T-helper 2 cell treated with Interferon-gamma antibody and Interleukin-4, amounts not matched to agents 100 ng/mL and 5 ng/mL, for 36 hours (primary cell): Measurements from ENCODE around the gene DBF4B. TPM values are rescaled to one million over a fixed set of nuclear protein-coding genes. Genes with fewer than 3 reads are reported as not detected.

Source experiments
- intact Hi-C: fragments of 100-400 bp; cut with micrococcal nuclease; formaldehyde crosslinking; loops from one replicate; pipeline ENCODE4 v1.15.1; 2023
- total RNA-seq: library from RNA; stranded (reverse); gene quantifications from 2 replicates; pipeline ENCODE4 v1.2.3, GENCODE V29; 2022

DBF4B gene
- total RNA-seq, 1 donor from 2014 or later = 27.4 TPM

DNA sequence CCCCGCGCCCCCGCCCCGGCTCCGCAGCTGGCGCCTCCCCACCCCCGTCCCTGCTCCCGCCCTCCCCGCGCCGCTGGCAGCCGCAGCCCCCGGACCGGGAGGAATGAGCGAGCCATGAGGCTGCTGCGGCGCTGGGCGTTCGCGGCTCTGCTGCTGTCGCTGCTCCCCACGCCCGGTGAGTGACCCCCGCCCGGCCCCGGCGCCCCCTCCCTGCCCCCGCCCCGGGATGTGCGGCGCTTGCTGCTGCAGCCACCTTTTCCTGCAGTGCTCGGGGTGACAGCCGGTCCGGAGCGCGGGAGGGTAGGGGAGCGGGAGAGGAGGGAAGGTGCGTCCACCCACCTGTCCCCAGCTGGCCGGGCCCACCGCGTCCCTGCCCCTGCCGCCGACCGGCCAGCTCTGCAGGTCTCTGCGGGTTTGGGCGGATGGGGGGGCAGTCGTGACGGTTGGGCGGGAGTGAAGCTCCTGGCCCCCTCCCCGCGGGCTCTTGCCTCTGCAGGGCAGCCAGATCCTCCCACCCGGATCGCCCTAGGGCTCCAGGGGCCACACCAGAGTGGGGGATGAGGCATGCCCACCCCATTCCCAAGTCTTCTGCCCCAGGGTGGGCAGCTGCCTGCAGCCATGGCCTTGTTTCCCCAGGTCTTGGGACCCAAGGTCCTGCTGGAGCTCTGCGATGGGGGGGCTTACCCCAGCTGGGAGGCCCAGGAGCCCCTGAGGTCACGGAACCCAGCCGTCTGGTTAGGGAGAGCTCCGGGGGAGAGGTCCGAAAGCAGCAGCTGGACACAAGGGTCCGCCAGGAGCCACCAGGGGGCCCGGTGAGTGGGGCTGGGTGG lies 50.8 kb downstream of the DBF4B start:
- intact Hi-C loops = no loop called here

DNA sequence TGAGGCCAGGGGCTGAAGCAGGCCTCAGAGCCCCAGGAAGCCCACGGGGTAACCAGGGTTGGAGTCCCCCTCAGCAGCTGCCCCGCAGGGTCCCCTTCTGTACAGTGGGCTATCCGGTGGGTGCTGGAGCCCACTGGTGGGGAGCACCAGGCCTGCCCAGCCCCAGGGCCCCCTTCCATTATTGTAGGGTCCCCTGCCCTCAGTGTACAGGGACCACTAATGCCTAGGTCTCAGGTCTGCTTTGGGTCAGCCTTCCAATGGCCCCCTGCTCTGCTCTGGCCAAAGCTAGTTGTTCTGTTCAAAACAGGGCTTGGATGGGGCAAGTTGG lies 51.4 kb downstream of the DBF4B start:
- intact Hi-C loops = no loop called here

GRCh38 chr17:44760474-44761308 lies 52.2 kb downstream of the DBF4B start:
- intact Hi-C loops = no loop called here

DNA sequence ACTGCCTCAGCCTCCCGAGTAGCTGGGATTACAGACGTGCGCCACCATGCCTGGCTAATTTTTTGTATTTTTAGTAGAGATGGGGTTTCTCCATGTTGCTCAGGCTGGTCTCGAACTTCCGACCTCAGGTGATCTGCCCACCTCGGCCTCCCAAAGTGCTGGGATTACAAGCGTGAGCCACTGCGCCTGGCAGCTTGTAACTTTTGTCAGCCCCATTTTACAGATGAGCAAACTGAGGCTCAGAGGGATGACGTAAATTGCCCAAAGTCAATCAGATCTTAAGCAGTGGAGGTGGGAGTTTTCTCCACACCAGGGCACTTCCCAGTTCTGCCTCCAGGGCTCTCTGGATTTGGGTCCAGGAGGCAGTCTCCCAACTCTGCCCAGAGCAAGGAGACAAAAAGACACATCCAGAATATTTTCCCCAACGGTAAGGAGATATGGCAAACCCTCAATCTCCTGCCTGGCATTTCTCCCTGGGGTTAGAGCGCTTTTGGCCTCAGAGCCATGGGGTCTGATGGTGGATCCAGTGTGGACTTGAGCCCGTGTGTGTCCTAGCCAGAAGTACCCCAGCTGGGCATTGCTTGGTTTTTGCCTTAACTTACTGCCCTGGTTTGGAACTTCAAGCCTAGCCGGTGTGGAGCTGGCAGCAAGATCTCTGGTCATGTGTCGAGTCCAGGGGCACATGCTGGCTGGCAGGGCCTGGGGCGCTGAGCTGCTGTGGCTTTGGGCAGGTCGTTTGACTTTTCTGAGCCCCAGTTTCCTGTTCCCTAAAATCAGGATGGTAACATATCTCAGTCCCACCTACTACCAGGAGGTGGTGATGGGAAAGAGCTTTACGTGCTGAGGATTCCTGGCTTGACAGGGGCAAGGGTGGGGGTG lies 53.7 kb downstream of the DBF4B start:
- intact Hi-C loops = no loop called here

DNA sequence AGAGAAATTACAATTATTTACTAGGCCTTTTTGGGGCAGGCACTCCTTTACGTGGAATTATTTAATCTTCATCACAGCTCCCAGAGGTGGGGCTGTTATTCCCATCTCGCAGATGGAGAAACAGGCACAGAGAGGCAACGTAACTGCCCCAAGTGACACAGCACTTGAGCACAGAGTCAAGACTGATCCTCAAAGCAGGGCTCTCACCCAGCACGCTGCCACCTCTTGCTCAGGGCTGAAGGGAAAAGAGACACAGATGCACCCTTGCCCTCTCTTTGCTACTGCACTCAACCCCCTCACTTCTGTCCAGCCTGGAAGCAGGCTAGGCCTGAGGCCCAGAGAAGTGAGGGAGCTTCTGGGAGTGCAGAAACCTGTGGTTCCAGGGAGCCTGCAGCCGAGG lies 54.7 kb downstream of the DBF4B start:
- intact Hi-C loops = no loop called here

- intact Hi-C loops = no loop called here
Measured at GRCh38 chr17:44765965-44766364, 57.5 kb downstream of the DBF4B start.

DNA sequence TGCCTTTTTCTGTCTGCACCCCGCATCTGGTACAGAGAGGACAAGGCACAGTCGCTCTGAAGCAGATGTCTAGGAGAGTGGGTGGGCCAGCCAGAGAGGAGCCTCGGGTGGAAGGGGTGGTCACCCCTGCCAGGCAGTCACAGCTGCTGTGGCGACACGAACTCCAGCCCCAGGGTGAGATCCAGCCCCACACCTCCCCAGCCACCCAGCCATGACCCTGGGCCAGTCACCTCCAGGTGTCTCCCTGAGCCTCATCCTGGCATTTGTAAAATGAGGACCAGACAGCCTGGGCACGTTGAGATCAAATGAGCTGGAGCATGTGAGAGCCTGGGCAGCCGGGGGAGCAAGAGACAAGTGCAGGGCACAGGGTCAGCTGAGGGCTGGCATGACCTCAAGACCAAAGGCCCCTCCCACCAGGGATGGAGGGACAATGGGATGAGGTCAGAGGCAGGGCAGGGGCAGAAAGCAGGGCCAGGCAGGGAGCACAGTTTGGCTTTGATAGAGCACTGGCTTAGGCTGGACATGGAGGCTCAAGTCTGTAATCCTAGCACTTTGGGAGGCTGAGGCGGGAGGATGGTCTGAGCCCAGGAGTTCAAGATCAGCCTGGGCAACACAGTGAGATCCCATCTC lies 58.1 kb downstream of the DBF4B start:
- intact Hi-C loops = no loop called here

GRCh38 chr17:44767493-44767892 lies 59.0 kb downstream of the DBF4B start:
- intact Hi-C loops = no loop called here

GRCh38 chr17:44768505-44769142 lies 60.2 kb downstream of the DBF4B start:
- intact Hi-C loops = no loop called here

DNA sequence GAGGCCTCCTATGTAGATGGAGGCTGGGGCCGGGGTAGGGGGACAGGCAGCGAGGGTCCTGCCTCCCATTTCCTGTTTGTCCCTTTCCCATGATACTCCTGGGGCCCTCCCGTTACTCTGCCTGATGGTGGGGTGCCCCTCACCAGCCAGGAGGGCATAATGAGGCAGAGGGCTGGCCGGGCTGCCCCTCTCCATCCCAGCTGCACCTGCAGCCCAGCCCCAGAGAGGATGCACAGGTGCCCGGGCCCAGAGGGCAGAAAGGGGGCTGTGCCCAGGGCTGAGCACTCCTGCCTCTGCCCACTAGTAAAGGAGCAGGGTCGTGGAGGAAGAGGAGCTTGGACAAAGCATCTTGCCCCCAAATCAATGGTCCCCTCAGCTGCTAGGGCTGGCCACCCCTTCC lies 60.8 kb downstream of the DBF4B start:
- intact Hi-C loops = no loop called here

- intact Hi-C loops = no loop called here
Measured at GRCh38 chr17:44769647-44770084, 61.2 kb downstream of the DBF4B start.

DNA sequence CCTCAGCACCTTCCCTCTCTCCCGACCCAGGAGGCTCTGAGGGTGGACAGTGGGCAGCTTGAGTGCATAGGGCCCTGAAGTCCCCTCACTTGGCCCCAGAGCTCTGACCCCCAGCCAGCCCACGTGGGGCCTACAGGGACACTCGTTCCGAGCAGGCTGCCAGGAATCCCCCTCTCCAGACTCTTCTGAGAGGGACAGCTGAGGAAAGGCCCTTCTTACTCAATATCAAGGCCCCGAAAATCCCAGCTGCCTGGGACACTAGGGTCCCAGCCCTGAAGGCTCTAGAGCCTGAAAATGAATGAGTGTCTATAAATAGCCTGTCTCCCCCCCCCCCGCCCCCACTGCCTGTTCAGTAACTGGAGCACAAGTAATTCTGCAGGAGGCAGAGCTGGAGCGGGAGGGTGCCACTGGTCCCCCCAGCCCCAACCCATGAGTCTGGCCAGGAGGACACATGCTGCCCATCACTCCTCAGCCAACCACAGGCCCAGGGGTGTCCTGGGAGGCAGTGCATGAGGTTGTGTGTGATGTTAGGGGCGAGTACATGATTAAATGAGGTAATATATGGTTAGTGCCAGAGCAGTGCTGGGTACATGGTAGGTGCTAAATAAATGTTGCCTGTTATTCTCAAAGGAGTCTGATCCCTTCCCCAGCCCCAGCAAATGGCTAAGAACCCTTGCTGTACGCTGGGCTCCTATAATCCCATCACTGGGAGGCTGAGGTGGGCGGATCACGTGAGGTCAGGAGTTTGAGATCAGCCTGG lies 61.9 kb downstream of the DBF4B start:
- intact Hi-C loops = no loop called here

DNA sequence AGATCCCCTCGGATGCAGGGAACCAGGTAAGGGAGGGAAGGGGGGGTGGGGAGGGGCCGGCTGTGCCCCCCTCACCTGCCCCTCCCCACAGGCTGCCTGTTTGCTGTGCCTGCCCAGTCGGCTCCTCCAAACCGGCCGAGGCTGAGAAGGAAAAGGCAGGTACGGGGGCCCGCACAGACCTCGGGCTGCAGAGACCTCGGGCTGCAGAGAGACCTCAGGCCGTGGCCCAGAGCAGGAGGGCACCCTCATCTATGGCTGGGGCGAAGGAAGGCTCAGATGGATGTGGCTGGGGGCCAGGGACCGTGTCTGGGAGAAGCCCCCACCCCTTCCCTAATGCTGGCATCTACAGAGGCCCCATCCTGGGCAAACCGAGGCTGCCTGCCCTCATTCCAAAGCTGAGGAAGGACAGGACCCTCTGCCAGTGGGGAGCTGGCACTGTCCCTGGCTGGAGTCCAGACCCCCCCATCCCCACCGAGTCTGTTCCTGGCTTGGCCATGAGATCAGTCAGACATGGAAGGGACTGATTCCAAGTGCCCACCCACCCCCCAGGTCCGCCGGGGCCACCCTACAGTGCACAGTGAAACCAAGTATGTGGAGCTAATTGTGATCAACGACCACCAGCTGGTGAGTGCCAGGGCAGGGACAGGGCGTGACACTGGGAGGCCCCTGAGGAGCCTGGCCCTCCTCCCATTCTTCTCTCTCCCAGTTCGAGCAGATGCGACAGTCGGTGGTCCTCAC lies 64.0 kb downstream of the DBF4B start:
- intact Hi-C loops = no loop called here

GRCh38 chr17:44773140-44773539 lies 64.7 kb downstream of the DBF4B start:
- intact Hi-C loops = no loop called here

DNA sequence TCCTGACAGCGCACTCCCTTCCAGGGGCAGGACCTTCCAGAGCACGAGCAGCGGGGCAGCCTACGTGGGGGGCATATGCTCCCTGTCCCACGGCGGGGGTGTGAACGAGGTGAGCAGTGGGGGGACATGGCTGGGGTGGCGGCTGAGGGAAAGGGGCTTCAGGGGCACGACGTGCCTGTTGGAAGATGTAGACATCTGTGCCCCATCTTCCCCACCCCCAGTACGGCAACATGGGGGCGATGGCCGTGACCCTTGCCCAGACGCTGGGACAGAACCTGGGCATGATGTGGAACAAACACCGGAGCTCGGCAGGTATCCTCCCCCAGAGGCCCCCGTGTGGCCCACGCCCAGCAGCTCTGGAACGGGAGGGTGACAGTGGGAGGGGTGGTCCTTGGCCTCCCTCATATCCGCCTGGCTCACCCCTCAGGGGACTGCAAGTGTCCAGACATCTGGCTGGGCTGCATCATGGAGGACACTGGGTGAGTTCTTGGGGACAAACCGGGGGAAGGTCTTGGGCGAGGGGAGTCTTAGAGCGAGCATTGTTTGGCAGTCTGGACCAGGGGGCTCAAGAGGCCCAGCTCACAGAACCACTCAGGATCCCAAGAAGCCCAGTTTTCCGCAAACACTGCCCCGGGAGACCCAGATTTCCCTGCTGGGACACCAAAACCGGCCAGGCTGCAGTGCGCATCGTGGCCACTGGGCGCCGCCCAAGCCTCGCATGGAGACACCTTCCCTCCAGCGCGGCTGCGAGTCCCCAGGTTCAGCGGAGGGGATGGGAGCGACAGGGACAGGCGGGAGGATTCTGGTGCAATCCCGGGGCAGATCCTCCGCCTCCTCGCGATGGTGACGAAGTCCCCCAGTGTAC lies 66.0 kb downstream of the DBF4B start:
- intact Hi-C loops = loop anchor here (1.0 to 5.0 kb wide), 5 partner anchors 91 to 358 kb away; partner anchors contain the start of genes C1QL1, NMT1 and PLCD3

DNA sequence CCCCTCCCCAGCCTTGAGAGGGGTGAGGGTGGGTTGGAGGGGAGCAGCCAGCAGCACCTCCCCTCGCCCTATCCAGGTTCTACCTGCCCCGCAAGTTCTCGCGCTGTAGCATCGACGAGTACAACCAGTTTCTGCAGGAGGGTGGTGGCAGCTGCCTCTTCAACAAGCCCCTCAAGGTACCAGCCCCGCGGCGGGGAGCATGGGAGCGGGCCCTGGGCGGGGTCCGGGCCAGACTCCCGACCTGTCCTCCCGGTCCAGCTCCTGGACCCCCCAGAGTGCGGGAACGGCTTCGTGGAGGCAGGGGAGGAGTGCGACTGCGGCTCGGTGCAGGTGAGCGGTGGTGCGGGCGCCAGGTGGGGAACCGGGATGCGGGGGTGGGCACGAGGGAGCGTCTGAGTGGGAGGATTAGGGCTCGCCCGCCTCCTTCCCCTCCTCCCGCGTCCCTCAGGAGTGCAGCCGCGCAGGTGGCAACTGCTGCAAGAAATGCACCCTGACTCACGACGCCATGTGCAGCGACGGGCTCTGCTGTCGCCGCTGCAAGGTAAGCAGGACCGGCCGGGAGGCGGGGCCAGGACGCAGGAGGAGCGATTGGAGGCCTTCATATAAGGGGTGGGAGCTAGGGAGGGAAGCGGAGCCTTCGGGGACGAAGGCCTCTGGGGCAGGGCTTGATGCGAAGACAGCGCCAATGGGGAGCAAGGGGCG lies 66.8 kb downstream of the DBF4B start:
- intact Hi-C loops = loop anchor here (1.0 to 5.0 kb wide), 5 partner anchors 90 to 358 kb away; partner anchors contain the start of genes C1QL1, NMT1 and PLCD3
